Neural cell (in vitro differentiated cells): ENCODE results near the gene PML.
"Not testable (repeated sequence)": the region's sequence is repeated elsewhere in the genome, so short reads cannot be mapped to it uniquely, and the experiment has no call there.

Source experiments
- CTCF ChIP-seq: fragments of 450-650 bp; IDR thresholded peaks from 2 replicates; pipeline ENCODE4 v1.5.1; 2014; ENCODE audit warnings: antibody characterized with exemption, mild to moderate bottlenecking, moderate library complexity; ENCODE audit not compliant: poor library complexity, severe bottlenecking
- EP300 ChIP-seq: fragments of 450-650 bp; conservative IDR thresholded peaks from 2 replicates; pipeline ENCODE4 v1.6.1; 2014; ENCODE audit warnings: antibody characterized with exemption, mild to moderate bottlenecking, moderate library complexity; ENCODE audit not compliant: poor library complexity, severe bottlenecking

- TF ChIP-seq CTCF, EP300: not testable (repeated sequence)
Observed at GRCh38 chr15:74056330-74056729, 61.8 kb downstream of the PML start.
